HepG2 (cell line): ENCODE measurements around the gene KARS1. TPM values are rescaled to one million over a fixed set of nuclear protein-coding genes. Genes with fewer than 3 reads are reported as not detected.
A peak's percentile ranks its signal among the peaks of the same experiment; 100 is the strongest.

Experiments
- ATAC-seq: fragments of 200-7000 bp; cut with Tn5 transposase; 3 replicates; pipeline ENCODE4 v1.9.1; 2020; ENCODE audit warnings: mild to moderate bottlenecking, moderate library complexity
- BruUV-seq: library from RNA; stranded (reverse); fragments of 400-500 nt; replicated peaks from 2 replicates; lab custom pipeline; 2021; lab: Mats Ljungman, UMichigan
- CTCF ChIA-PET: fragments of 300-600 bp; formaldehyde crosslinking; extraction: SDS; loops from one replicate; lab custom pipeline; 2021; ENCODE audit warnings: low total read pairs, inconsistent platforms, low intra/inter-chr PET ratio; lab: Yijun Ruan, JAX
- POLR2A ChIA-PET: fragments of 350-600 bp; sonication (Branson Sonifier 250); formaldehyde crosslinking; loops from one replicate; lab custom pipeline; 2020; ENCODE audit warnings: antibody characterized with exemption, inconsistent platforms; lab: Yijun Ruan, JAX
- DNase-seq: peaks from one replicate; pipeline ENCODE4 v3.0.0-alpha.2; 2015; ENCODE audit warnings: low spot score
- FAIRE-seq: peaks from 3 replicates; lab custom pipeline; 2011; peaks lifted over from hg19 to GRCh38; lab: Jason Lieb, UNC
- H2AFZ ChIP-seq: one replicate; pipeline ENCODE4 v1.6.1; 2011; ENCODE audit warnings: low read length, inconsistent platforms
- H3K27ac ChIP-seq: fragments of 300-600 bp; 3 replicates; pipeline ENCODE4 v1.8.0; 2011; ENCODE audit warnings: mixed run types, mild to moderate bottlenecking, mixed read lengths, low read length, inconsistent platforms; ENCODE audit not compliant: insufficient read depth; ENCODE audit errors: extremely low read length
- H3K27me3 ChIP-seq, 2 experiments: fragments of 200-600 bp in 1 of 2; 2 replicates in 1 of 2; 3 replicates in 1 of 2; pipeline versions ENCODE4 v1.6.0 to v1.8.0; 2011; ENCODE audit warnings: low read length in 2 of 2, mild to moderate bottlenecking in 2 of 2, moderate library complexity in 2 of 2, inconsistent platforms in 1 of 2; ENCODE audit not compliant: insufficient read depth in 2 of 2, control insufficient read depth in 1 of 2
- H3K36me3 ChIP-seq, 2 experiments: fragments of 200-600 bp in 1 of 2; replicated peaks in 1 of 2; 2 replicates in 1 of 2; 3 replicates in 1 of 2; pipeline versions ENCODE4 v1.5.1 to v1.8.0; 2011; ENCODE audit warnings: low read length in 2 of 2, inconsistent platforms in 1 of 2; ENCODE audit not compliant: insufficient read depth in 2 of 2, control insufficient read depth in 1 of 2
- H3K4me1 ChIP-seq: 2 replicates; pipeline ENCODE4 v1.5.1; 2012; ENCODE audit warnings: low read length, inconsistent platforms; ENCODE audit not compliant: insufficient read depth
- H3K4me2 ChIP-seq: 2 replicates; pipeline ENCODE4 v1.6.0; 2011; ENCODE audit warnings: low read depth, low read length, inconsistent platforms
- H3K4me3 ChIP-seq, 3 experiments: fragments of 200-600 bp in 1 of 3; sonication (generic), shearing (Covaris generic) in 1 of 3; replicated peaks in 1 of 3; 2 replicates each; pipeline ENCODE4 v1.5.1; 2011 to 2016; ENCODE audit warnings: low read length in 3 of 3, inconsistent platforms in 2 of 3, low read depth in 2 of 3, mild to moderate bottlenecking in 2 of 3, control low read depth in 1 of 3, mixed read lengths in 1 of 3; ENCODE audit not compliant: insufficient read depth in 1 of 3
- H3K79me2 ChIP-seq: one replicate; pipeline ENCODE4 v1.6.1; 2011; ENCODE audit warnings: low read length, inconsistent platforms; ENCODE audit not compliant: insufficient read depth
- H3K9ac ChIP-seq: 2 replicates; pipeline ENCODE4 v1.6.0; 2011; ENCODE audit warnings: mild to moderate bottlenecking, low read depth, low read length, inconsistent platforms; ENCODE audit not compliant: insufficient read depth
- H3K9me3 ChIP-seq: 2 replicates; pipeline ENCODE4 v1.5.1; 2012; ENCODE audit warnings: mild to moderate bottlenecking, low read length
- H4K20me1 ChIP-seq: 2 replicates; pipeline ENCODE4 v1.6.0; 2011; ENCODE audit warnings: inconsistent platforms, mild to moderate bottlenecking, low read length, moderate library complexity; ENCODE audit not compliant: insufficient read depth
- ATAD3A ChIP-seq: sonication (generic); formaldehyde crosslinking; IDR thresholded peaks from 2 replicates; pipeline ENCODE4 v1.4.0; 2020; ENCODE audit warnings: missing genetic modification reagents
- FOXA3 ChIP-seq: IDR thresholded peaks from 2 replicates; pipeline ENCODE4 v1.6.1; 2016; ENCODE audit warnings: missing genetic modification reagents, missing compliant biosample characterization
- FOXK1 ChIP-seq: sonication (generic); formaldehyde crosslinking; IDR thresholded peaks from 2 replicates; pipeline ENCODE4 v1.4.0; 2020; ENCODE audit warnings: low read depth, missing genetic modification reagents, borderline replicate concordance
- GATAD2A ChIP-seq: IDR thresholded peaks from 2 replicates; pipeline ENCODE4 v1.6.1; 2016
- KMT2A ChIP-seq: sonication (generic); formaldehyde crosslinking; IDR thresholded peaks from 2 replicates; pipeline ENCODE4 v1.4.0; 2020; ENCODE audit warnings: missing genetic modification reagents
- NR2C2 ChIP-seq: sonication (generic); formaldehyde crosslinking; IDR thresholded peaks from 2 replicates; pipeline ENCODE4 v1.4.0; 2020; ENCODE audit warnings: missing genetic modification reagents, mild to moderate bottlenecking, moderate library complexity, borderline replicate concordance
- PRPF4 ChIP-seq: fragments of 200-400 bp; formaldehyde crosslinking; IDR thresholded peaks from 2 replicates; pipeline ENCODE4 v1.6.1; 2016; ENCODE audit warnings: low read length, low read depth; ENCODE audit not compliant: poor library complexity, severe bottlenecking
- SNRNP70 ChIP-seq: fragments of 200-400 bp; formaldehyde crosslinking; IDR thresholded peaks from 2 replicates; pipeline ENCODE4 v1.6.1; 2017; ENCODE audit warnings: mild to moderate bottlenecking, low read depth, low read length, moderate library complexity
- SOX6 ChIP-seq, 2 experiments: fragments of 450-650 bp in 1 of 2; sonication (generic) in 1 of 2; formaldehyde crosslinking in 1 of 2; IDR thresholded peaks; 2 replicates each; pipeline versions ENCODE4 v1.4.0 to v1.6.1; 2017 to 2020; ENCODE audit warnings: antibody characterized with exemption in 1 of 2, mild to moderate bottlenecking in 1 of 2, missing genetic modification reagents in 1 of 2
- SRF ChIP-seq: IDR thresholded peaks from 2 replicates; pipeline ENCODE4 v1.6.1; 2011; ENCODE audit warnings: mild to moderate bottlenecking, low read depth, low read length, moderate library complexity
- SSRP1 ChIP-seq: IDR thresholded peaks from 2 replicates; pipeline ENCODE4 v1.6.1; 2016; ENCODE audit warnings: control low read depth
- THAP11 ChIP-seq: IDR thresholded peaks from 2 replicates; pipeline ENCODE4 v1.6.1; 2016; ENCODE audit warnings: missing biosample characterization, missing genetic modification reagents
- ZEB1 ChIP-seq: IDR thresholded peaks from 2 replicates; pipeline ENCODE4 v1.6.1; 2012; ENCODE audit warnings: mild to moderate bottlenecking, low read depth, inconsistent platforms; ENCODE audit not compliant: insufficient replicate concordance
- ZNF30 ChIP-seq: sonication (generic); formaldehyde crosslinking; IDR thresholded peaks from 2 replicates; pipeline ENCODE4 v1.5.0; 2020; ENCODE audit warnings: mild to moderate bottlenecking, missing genetic modification reagents
- WGBS: methylation state at CpG from one replicate; pipeline ENCODE4 v1.1.6; 2017; ENCODE audit warnings: low lambda C conversion rate; 5-methylcytosine and 5-hydroxymethylcytosine counted together
- in situ Hi-C: cut with HindIII; loops from 2 replicates; pipeline ENCODE4 v1.10.0; 2017; ENCODE audit warnings: low pct_unique_long_range_greater_than_20kb; ENCODE audit not compliant: extremely low pct_ligation_motif_present
- intact Hi-C: fragments of 100-400 bp; cut with micrococcal nuclease; formaldehyde crosslinking; loops from one replicate; pipeline ENCODE4 v1.10.0; 2022; ENCODE audit not compliant: unreplicated experiment
- polyA plus RNA-seq, 8 experiments: library from polyadenylated mRNA; depleted of rRNA in 3 of 8; stranded (reverse) in 7 of 8; unstranded in 1 of 8; fragments of >200 nt; fragmentation: Illumina TruSeq in 4 of 8; extraction: Trizol in 4 of 8; gene quantifications; 2 replicates each; pipeline versions ENCODE4 v1.2.1 to v1.2.3, GENCODE V29; 2011 to 2016; ENCODE audit warnings: low read depth in 4 of 8, missing spikeins in 1 of 8, mixed read lengths in 1 of 8; ENCODE audit not compliant: insufficient read depth in 1 of 8
- total RNA-seq, 5 experiments: library from RNA; depleted of rRNA; stranded (reverse); fragments of >200 nt; fragmentation: Illumina TruSeq; extraction: Trizol; gene quantifications; 2 replicates each; pipeline ENCODE4 v1.2.3, GENCODE V29; 2016; ENCODE audit warnings: low read depth in 1 of 5
- TF ChIP-seq, protein P1 (sequence below), 2 experiments: fragments of 450-650 bp in 1 of 2; sonication (generic) in 1 of 2; formaldehyde crosslinking; IDR thresholded peaks; 2 replicates each; pipeline versions ENCODE4 v1.5.0 to v1.8.0; 2020 to 2022; ENCODE audit warnings: mild to moderate bottlenecking in 1 of 2, missing genetic modification reagents in 1 of 2

Gene KARS1
- total and polyA plus RNA-seq, 2 of the 13 experiments (the other 11 are each of a cell fraction or from before 2014, with no cell fraction given) = 141 to 276 TPM

- intact Hi-C loops = loop anchor here (1.0 to 5.0 kb wide), 2 partner anchors 77 to 120 kb away; partner anchors contain the start of gene GABARAPL2
These were observed 3.0 kb downstream of the KARS1 start for GRCh38 chr16:75644240-75645012.

DNA sequence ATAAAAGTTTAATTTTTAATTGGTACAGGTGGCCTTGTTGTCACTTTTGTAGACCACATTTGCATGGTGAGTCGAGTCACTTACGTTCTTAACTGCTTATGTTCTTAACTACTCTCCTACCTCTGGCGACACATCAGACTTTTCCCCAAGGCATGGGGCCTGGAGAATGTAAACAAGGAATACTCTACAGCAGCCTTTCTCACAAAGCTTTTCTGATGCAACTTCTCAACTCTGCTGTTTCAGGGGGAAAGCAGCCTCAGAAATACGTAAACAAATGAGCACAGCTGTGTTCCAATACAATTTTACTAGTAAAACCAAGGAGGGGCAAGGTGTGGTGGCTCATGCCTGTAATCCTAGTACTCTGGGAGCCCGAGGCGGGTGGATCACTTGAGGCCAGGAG is 6.9 kb downstream of the KARS1 start:
- no peak overlapping the region for H3K27ac ChIP-seq
- no peaks in the 10 kb centered on the region for H3K9me3 ChIP-seq
- H3K36me3 ChIP-seq = peaks cover 31 to 85% of the 10 kb centered on the region in 2 experiments
- DNase-seq = no peak
- peaks cover 20% of the 10 kb centered on the region for H3K4me1 ChIP-seq
- no peak; the same call in 2 of the 3 replicates for ATAC-seq
- H3K9ac ChIP-seq = no peak overlapping the region
- intact Hi-C loops (no loop called here), in situ Hi-C loops (no loop called here)
- FAIRE-seq = no peak
- ChIA-PET CTCF (no interaction called here), POLR2A (interaction anchor here (0.6 to 2.2 kb wide), 2 partner anchors 18 to 310 kb away, joined by 3 to 8 read pairs; partner anchors contain the start of gene ADAT1)
- 95% methylated on average over 6 of the region's 6 CpGs for WGBS
- H3K79me2 ChIP-seq = peaks cover 39% of the 10 kb centered on the region
- H2AFZ ChIP-seq = no peak overlapping the region
- H3K27me3 ChIP-seq = no peaks in the 10 kb centered on the region
- TF ChIP-seq ZNF30 (CRISPR knock-in tag) (no peak), FOXK1 (peak; percentile 59; the same call in 1 of the 2 replicates), SNRNP70 (no peak), GATAD2A (peak; percentile 64), NR2C2 (0 out of 2 replicates have a peak, but pooled peaks have one; percentile 16), PRPF4 (no peak), SSRP1 (0 out of 2 replicates have a peak, but pooled peaks have one; percentile 17), SOX6 (IDR thresholded peaks at IDR 0.05) (no peak), SOX6 (CRISPR knock-in tag; IDR thresholded peaks at IDR 0.05) (0 out of 2 replicates have a peak, but pooled peaks have one; percentile 10), FOXA3 (CRISPR knock-in tag) (peak; percentile 82; the same call in 1 of the 2 replicates), KMT2A (no peak), THAP11 (CRISPR knock-in tag) (peak; percentile 35; the same call in 1 of the 2 replicates)
- TF ChIP-seq, protein P1, sequence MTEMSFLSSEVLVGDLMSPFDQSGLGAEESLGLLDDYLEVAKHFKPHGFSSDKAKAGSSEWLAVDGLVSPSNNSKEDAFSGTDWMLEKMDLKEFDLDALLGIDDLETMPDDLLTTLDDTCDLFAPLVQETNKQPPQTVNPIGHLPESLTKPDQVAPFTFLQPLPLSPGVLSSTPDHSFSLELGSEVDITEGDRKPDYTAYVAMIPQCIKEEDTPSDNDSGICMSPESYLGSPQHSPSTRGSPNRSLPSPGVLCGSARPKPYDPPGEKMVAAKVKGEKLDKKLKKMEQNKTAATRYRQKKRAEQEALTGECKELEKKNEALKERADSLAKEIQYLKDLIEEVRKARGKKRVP (CRISPR knock-in tag; IDR thresholded peaks at IDR 0.05) = peak in 1 of 2 experiments; percentile 94; a peak in 2 of 4 replicates
- no peak overlapping the region for H3K4me3 ChIP-seq
- BruUV-seq = no TSS peak
- H4K20me1 ChIP-seq = peaks cover 6% of the 10 kb centered on the region
- H3K4me2 ChIP-seq = no peak overlapping the region

More at GRCh38 chr16:75644240-75645012, 3.0 kb downstream of the KARS1 start:
- Histone ChIP-seq H3K79me2 (peaks cover 71% of the 10 kb centered on the region), H3K4me2 (no peak overlapping the region; the same call in 1 of the 2 replicates), H3K36me3 (peaks cover 19 to 55% of the 10 kb centered on the region in 2 experiments), H3K9ac (no peak overlapping the region), H3K27ac (no peak overlapping the region), H3K4me1 (peaks cover 30% of the 10 kb centered on the region), H3K4me3 (no peak overlapping the region), H4K20me1 (peaks cover 14% of the 10 kb centered on the region), H3K27me3 (no peaks in the 10 kb centered on the region; a peak in 1 of 5 replicates), H3K9me3 (no peaks in the 10 kb centered on the region), H2AFZ (no peak overlapping the region)
- in situ Hi-C loops = loop anchor here (5.0 kb wide), 1 partner anchor 118 kb away; no protein-coding TSS in a partner anchor
- no peak for DNase-seq
- no peak for ATAC-seq
- no TSS peak for BruUV-seq
- FAIRE-seq = no peak
- 97% methylated on average over 7 of the region's 7 CpGs for WGBS
- ChIA-PET POLR2A (no interaction called here), CTCF (interaction anchor here (1.2 kb wide), 1 partner anchor 120 kb away, joined by 4 read pairs; no protein-coding TSS in a partner anchor)
- no peak for TF ChIP-seq ATAD3A (CRISPR knock-in tag)
- peak; percentile 56 for TF ChIP-seq ZEB1
- 0 out of 2 replicates have a peak, but pooled peaks have one; percentile 2 for TF ChIP-seq SRF
